ENCODE measurements around the gene RNH1. TPM values are rescaled to one million over a fixed set of nuclear protein-coding genes. Genes with fewer than 3 reads are reported as not detected.

RNH1 gene
- total RNA-seq, 2 experiments from 2014 or later: 65.5 to 65.7 TPM

DNA sequence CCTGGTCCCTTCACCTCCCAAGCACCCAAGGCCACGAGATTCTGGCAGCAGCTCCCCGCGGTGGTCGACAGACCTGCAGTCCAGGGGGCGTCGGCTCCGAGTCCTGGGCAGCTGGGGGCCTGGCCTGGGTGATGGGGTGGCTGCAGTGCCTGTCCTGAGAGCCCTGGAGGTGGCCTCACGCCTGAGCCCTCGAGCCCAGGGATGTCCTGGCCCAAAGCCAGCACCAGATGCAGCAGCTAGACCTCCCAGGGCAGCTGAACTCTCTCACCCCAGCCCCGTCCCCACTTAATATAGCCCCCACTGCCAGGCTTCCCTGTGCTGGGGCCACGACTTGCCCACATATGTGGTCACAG, 46.9 kb upstream of the RNH1 start:
- TF ChIP-seq CTCF (conservative IDR thresholded peaks at IDR 0.05; ENCODE audit: low read length) (no peak), EZH2phosphoT487 (IDR thresholded peaks at IDR 0.05; ENCODE audit: borderline replicate concordance, low read depth, low read length) (no peak)
- Histone ChIP-seq H4K20me1 (ENCODE audit: insufficient read depth, low read length) (no peaks in the 10 kb centered on the region), H3K79me2 (ENCODE audit: insufficient read depth, low read depth, low read length) (no peaks in the 10 kb centered on the region), H2AFZ (ENCODE audit: low read length) (no peak overlapping the region), H3K4me3 (ENCODE audit: low read depth, low read length, poor library complexity, severe bottlenecking) (no peak overlapping the region), H3K36me3 (ENCODE audit: insufficient read depth, low read length) (no peaks in the 10 kb centered on the region), H3K27ac (ENCODE audit: low read depth, low read length, poor library complexity, severe bottlenecking) (no peak overlapping the region), H3K9me3 (ENCODE audit: low read length) (no peaks in the 10 kb centered on the region), H3K9me2 (ENCODE audit: insufficient read depth, low read length) (no peaks in the 10 kb centered on the region), H3K4me1 (ENCODE audit: insufficient read depth, low read length, poor library complexity, severe bottlenecking) (peaks cover 31% of the 10 kb centered on the region), H3K4me2 (ENCODE audit: low read length) (no peak overlapping the region)
- POLR2A ChIA-PET: no interaction called here
- CTCF ChIA-PET (ENCODE audit: unreplicated experiment): no interaction called here
- no TSS peak for BruUV-seq (replicated peaks)
- DNase-seq (ENCODE audit: low spot score): no peak
- intact Hi-C loops (cut with micrococcal nuclease; ENCODE audit: unreplicated experiment): no loop called here

DNA sequence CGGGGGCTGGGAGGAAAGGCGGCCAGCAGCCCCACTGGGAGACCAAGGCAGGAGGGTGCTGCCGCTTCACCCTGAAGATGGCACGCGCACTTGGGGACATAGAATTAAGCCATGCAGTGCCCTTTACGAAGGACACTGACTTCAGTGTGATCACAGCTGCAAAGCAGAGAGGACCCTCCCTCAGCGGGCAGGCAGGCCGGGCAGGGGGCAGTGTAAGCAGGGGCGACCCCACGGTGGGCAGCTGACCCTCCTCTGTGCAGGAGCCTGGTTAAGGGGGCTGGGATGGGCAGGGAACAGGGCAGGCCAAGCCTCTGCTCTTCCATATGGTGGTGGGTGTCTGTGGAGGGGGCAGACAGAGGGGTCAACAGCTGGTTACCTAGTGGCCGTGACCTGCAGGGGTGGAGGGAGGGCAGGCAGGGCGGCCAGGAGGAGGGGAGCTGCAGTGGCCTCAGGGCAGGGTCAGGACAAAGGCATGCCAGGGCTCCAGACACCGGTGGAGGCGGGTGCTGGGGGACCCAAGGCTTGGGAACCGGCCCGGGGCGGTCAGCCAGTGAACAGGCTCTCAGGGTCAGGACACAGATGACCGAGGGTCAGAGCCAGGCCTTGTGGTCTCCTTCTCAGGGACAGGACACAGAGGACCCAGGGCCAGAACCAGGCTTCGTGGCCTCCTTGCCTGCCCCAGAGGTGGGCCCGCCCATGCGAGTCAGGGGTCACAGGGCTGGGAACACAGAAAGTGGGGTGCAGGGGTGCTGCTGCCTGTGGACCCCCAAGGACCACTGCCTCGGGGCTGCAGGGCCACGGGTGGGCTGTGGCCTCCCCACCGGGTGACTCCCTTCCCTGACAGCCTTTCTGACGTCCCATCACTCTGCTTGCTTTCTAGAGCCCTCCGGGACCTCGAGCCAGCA, 46.3 kb upstream of the RNH1 start:
- TF ChIP-seq EZH2phosphoT487 (IDR thresholded peaks at IDR 0.05; ENCODE audit: borderline replicate concordance, low read depth, low read length) (no peak), CTCF (conservative IDR thresholded peaks at IDR 0.05; ENCODE audit: low read length) (no peak)
- Histone ChIP-seq H3K4me2 (ENCODE audit: low read length) (no peak overlapping the region), H3K27ac (ENCODE audit: low read depth, low read length, poor library complexity, severe bottlenecking) (no peak overlapping the region), H2AFZ (ENCODE audit: low read length) (no peak overlapping the region), H3K9me2 (ENCODE audit: insufficient read depth, low read length) (no peaks in the 10 kb centered on the region), H3K4me1 (ENCODE audit: insufficient read depth, low read length, poor library complexity, severe bottlenecking) (peaks cover 34% of the 10 kb centered on the region), H3K4me3 (ENCODE audit: low read depth, low read length, poor library complexity, severe bottlenecking) (no peak overlapping the region), H3K9me3 (ENCODE audit: low read length) (no peaks in the 10 kb centered on the region), H3K36me3 (ENCODE audit: insufficient read depth, low read length) (no peaks in the 10 kb centered on the region), H3K79me2 (ENCODE audit: insufficient read depth, low read depth, low read length) (no peaks in the 10 kb centered on the region), H4K20me1 (ENCODE audit: insufficient read depth, low read length) (no peaks in the 10 kb centered on the region)
- DNase-seq (ENCODE audit: low spot score): no peak
- CTCF ChIA-PET (ENCODE audit: unreplicated experiment): no interaction called here
- POLR2A ChIA-PET: no interaction called here
- BruUV-seq (replicated peaks): no TSS peak
- intact Hi-C loops (cut with micrococcal nuclease; ENCODE audit: unreplicated experiment): no loop called here

GRCh38 chr11:551596-551995, 44.6 kb upstream of the RNH1 start:
- no peaks in the 10 kb centered on the region for H3K9me2 ChIP-seq (ENCODE audit: insufficient read depth, low read length)
- H3K27ac ChIP-seq (ENCODE audit: low read depth, low read length, poor library complexity, severe bottlenecking): no peak overlapping the region
- intact Hi-C loops (cut with micrococcal nuclease; ENCODE audit: unreplicated experiment): no loop called here
- no peak overlapping the region for H2AFZ ChIP-seq (ENCODE audit: low read length)
- H3K79me2 ChIP-seq (ENCODE audit: insufficient read depth, low read depth, low read length): no peaks in the 10 kb centered on the region
- no TSS peak for BruUV-seq (replicated peaks)
- ChIA-PET CTCF (ENCODE audit: unreplicated experiment) (no interaction called here), POLR2A (no interaction called here)
- DNase-seq (ENCODE audit: low spot score): no peak
- TF ChIP-seq EZH2phosphoT487 (IDR thresholded peaks at IDR 0.05; ENCODE audit: borderline replicate concordance, low read depth, low read length): no peak
- TF ChIP-seq CTCF (conservative IDR thresholded peaks at IDR 0.05; ENCODE audit: low read length): no peak
- H3K9me3 ChIP-seq (ENCODE audit: low read length): no peaks in the 10 kb centered on the region
- no peaks in the 10 kb centered on the region for H4K20me1 ChIP-seq (ENCODE audit: insufficient read depth, low read length)
- no peaks in the 10 kb centered on the region for H3K36me3 ChIP-seq (ENCODE audit: insufficient read depth, low read length)
- no peak overlapping the region for H3K4me3 ChIP-seq (ENCODE audit: low read depth, low read length, poor library complexity, severe bottlenecking)
- no peak overlapping the region for H3K4me2 ChIP-seq (ENCODE audit: low read length)
- H3K4me1 ChIP-seq (ENCODE audit: insufficient read depth, low read length, poor library complexity, severe bottlenecking): peaks cover 33% of the 10 kb centered on the region

Measured in OCI-LY7 (cell line).